WTC11 (cell line): ENCODE measurements around the gene RASSF3.
A peak's percentile ranks its signal among the peaks of the same experiment; 100 is the strongest.

Experiments used
- CTCF ChIP-seq: fragments of 200-600 bp; IDR thresholded peaks from 2 replicates; pipeline ENCODE4 v1.8.0; 2022; ENCODE audit warnings: antibody characterized with exemption
- PRRX2 ChIP-seq: fragments of 250-450 bp; sonication (Bioruptor Pico); IDR thresholded peaks from 2 replicates; pipeline ENCODE4 v1.8.0; 2021; ENCODE audit warnings: mild to moderate bottlenecking
- RELA ChIP-seq: sonication (generic); formaldehyde crosslinking; IDR thresholded peaks from 2 replicates; pipeline ENCODE4 v1.8.1; 2022; ENCODE audit warnings: missing genetic modification reagents, mild to moderate bottlenecking, borderline replicate concordance
- ZBTB21 ChIP-seq: sonication (generic); formaldehyde crosslinking; IDR thresholded peaks from 2 replicates; pipeline ENCODE4 v1.8.1; 2023; ENCODE audit warnings: mild to moderate bottlenecking, missing genetic modification reagents, borderline replicate concordance
- TF ChIP-seq, protein P1 (sequence below): sonication (generic); formaldehyde crosslinking; IDR thresholded peaks from 2 replicates; pipeline ENCODE4 v1.8.0; 2022; ENCODE audit warnings: mild to moderate bottlenecking, missing genetic modification reagents

DNA sequence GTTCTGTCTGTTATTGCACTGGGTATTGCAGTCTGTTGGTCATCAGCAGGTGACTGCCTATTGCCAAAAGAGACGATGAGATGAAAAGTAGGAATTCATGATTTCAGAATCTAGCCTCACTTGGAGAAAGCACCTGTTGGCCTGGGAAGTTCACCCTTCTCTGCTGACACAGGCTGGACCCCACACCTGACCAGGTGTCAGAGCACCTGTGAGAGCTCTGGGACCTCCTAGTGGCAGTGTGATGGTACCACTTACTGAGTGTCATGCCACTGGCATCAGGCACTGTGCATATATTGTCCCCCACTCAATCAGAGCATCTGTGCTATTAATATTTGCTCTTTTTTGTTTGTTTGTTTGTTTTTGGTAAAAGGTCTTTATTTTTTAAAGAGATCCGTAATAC, 68.0 kb downstream of the RASSF3 start:
- TF ChIP-seq, protein P1, sequence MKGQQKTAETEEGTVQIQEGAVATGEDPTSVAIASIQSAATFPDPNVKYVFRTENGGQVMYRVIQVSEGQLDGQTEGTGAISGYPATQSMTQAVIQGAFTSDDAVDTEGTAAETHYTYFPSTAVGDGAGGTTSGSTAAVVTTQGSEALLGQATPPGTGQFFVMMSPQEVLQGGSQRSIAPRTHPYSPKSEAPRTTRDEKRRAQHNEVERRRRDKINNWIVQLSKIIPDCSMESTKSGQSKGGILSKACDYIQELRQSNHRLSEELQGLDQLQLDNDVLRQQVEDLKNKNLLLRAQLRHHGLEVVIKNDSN = no peak
- TF ChIP-seq PRRX2 (no peak), ZBTB21 (CRISPR knock-in tag) (no peak), CTCF (peak; percentile 25; the same call in 1 of the 2 replicates), RELA (CRISPR knock-in tag) (no peak)
